Ovary (tissue), 9 donors: ENCODE data around the gene NAALADL2. TPM values are rescaled to one million over a fixed set of nuclear protein-coding genes. Genes with fewer than 3 reads are reported as not detected.

Source experiments
- DNase-seq, 5 donors: peaks; one replicate each; pipeline ENCODE4 v3.0.0-alpha.2; 2019 to 2020
- H3K27ac ChIP-seq, 2 donors: fragments of 200-600 bp; one replicate each; pipeline versions ENCODE4 v1.5.1 to v1.8.0; 2019 to 2022
- H3K27me3 ChIP-seq: fragments of 200-600 bp; one replicate; pipeline ENCODE4 v1.8.0; 2022
- H3K36me3 ChIP-seq: fragments of 200-600 bp; sonication (generic); one replicate; pipeline ENCODE4 v1.5.1; 2019
- H3K4me1 ChIP-seq: one replicate; pipeline ENCODE4 v1.8.1; 2013; ENCODE audit warnings: mild to moderate bottlenecking, moderate library complexity; ENCODE audit not compliant: insufficient read depth
- H3K4me3 ChIP-seq: fragments of 200-600 bp; sonication (generic); one replicate; pipeline ENCODE4 v1.5.1; 2017
- H3K9me3 ChIP-seq, 2 donors: fragments of 200-600 bp in 1 of 2; sonication (generic) in 1 of 2; one replicate each; pipeline versions ENCODE4 v1.5.1 to v1.8.1; 2013 to 2019; ENCODE audit warnings: mild to moderate bottlenecking in 1 of 2, moderate library complexity in 1 of 2
- EP300 ChIP-seq: sonication (generic); formaldehyde crosslinking; IDR thresholded peaks from one replicate; pipeline ENCODE4 v1.6.1; 2017; ENCODE audit warnings: antibody characterized with exemption
- POLR2A ChIP-seq: fragments of 450-650 bp; IDR thresholded peaks from one replicate; pipeline ENCODE4 v1.6.1; 2017; ENCODE audit warnings: antibody characterized with exemption, mild to moderate bottlenecking, moderate library complexity
- WGBS, 3 donors: extraction: QIAGEN DNeasy Blood & Tissue Kit in 1 of 3; methylation state at CpG; one replicate each; pipeline versions ENCODE4 v1.1.5 to v1.1.7; 2013 to 2017; 5-methylcytosine and 5-hydroxymethylcytosine counted together
- intact Hi-C, 4 donors: fragments of 100-400 bp; cut with DNase I; formaldehyde crosslinking; loops; one replicate each; pipeline versions ENCODE4 v1.11.0 to v1.15.1; 2022 to 2023
- polyA plus RNA-seq, 2 donors: library from polyadenylated mRNA; stranded (reverse); fragments of 200-250 nt in 1 of 2; fragments of 350-450 nt in 1 of 2; fragmentation: Illumina TruSeq in 1 of 2; extraction: RNeasy Lipid Tissue Mini Kit (QIAGEN cat#74804) in 1 of 2; gene quantifications; one replicate each; pipeline ENCODE4 v1.2.3, GENCODE V29; 2013 to 2014
- total RNA-seq, 7 donors: library from RNA; depleted of rRNA in 2 of 7; stranded (reverse); fragments of >200 nt in 2 of 7; fragmentation: NEBNext Ultra II Directional in 3 of 7; extraction: Animal tissue kit (Norgen Biotek cat#: 25700) in 3 of 7; gene quantifications; one replicate each; pipeline versions ENCODE4 v1.1.0 to v1.2.4, GENCODE V29; 2016 to 2023
- TF ChIP-seq, protein P1 (sequence below), 3 donors: fragments of 450-650 bp in 2 of 3; fragments of 200-600 bp in 1 of 3; IDR thresholded peaks; one replicate each; pipeline versions ENCODE4 v1.5.1 to v1.8.0; 2016 to 2022; ENCODE audit warnings: antibody characterized with exemption in 3 of 3, mild to moderate bottlenecking in 1 of 3
- donor health status: DM: no; HTN: no; CAD: no; lungs with moderate emphysema.
- donor health status: DM: no; HTN: no; CAD: no.
- donor health status: Bipolar disorder and iron deficiency.
- donor health status: DM: yes; HTN: yes; CAD: no.
- donor health status: DM: no; HTN: no; CAD: no.
- donor health status: DM: yes; HTN: yes; CAD: no.

The NAALADL2 gene
- total and polyA plus RNA-seq, 9 donors: 2.3 to 29.3 (median 15.2) TPM

DNA sequence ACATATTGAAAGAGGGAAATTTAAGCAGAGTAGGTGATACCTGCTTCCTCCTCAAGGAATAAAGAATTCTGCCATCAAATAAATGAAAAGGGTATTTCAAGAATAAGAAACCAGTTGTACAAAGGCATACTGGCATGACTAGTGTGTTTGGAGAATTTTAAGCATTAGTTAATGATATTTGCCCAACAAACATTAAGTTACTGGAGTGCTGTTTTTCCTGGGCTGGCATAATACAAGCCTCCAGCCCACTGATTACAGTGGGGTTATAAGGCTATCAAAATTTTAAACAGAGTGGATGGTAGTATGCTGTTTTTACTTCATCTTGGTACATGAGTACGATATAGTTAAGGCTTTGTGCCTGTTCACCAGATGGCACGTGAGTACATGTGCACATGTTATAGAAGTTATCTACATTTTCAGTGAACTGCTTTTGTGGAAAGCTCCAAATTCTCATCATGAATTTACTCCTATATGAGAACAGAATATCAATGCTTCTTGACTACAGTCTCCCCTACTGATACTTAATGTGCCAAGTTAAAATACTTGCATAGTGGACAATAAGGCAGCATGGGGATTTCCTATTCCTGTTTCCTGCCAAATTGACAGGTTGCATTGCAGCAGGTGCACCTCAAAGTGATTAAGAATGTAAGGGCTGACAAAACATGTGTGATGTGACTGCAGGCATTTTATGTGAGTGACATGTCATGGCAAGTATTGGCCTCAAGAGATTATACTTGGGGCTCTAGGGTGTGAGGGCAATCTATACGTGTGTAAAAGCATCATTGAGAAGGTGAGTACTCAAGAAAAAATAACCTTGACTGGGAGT, 14.9 kb downstream of the NAALADL2 start:
- intact Hi-C loops: no loop called here
- no peaks in the 10 kb centered on the region for H3K9me3 ChIP-seq
- no peak overlapping the region for H3K27ac ChIP-seq

DNA sequence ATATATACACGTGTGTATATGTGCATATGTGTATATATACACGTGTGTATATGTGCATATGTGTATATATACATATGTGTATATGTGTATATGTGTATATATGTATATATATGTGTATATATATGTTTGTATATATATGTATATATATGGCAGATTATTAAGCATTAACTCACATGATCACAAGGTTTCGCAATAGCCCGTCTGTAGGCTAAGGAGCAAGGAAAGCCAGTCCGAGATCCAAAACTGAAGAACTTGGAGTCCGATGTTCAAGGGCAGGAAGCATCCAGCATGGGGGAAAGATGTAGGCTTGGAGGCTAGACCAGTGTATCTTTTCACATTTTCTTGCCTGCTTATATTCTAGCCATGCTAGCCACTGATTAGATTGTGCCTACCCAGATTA, 23.7 kb downstream of the NAALADL2 start:
- WGBS, 3 donors: 93 to 95% (median 93%) methylated on average over 6 of the region's 6 CpGs

More for the DNA sequence above, 14.9 kb downstream of the NAALADL2 start:
- no peak overlapping the region for H3K4me3 ChIP-seq
- H3K36me3 ChIP-seq: no peaks in the 10 kb centered on the region
- DNase-seq: no peak
- WGBS, 3 donors: 90 to 91% (median 91%) methylated on average over 3 of the region's 3 CpGs
- H3K4me1 ChIP-seq: no peaks in the 10 kb centered on the region
- TF ChIP-seq, protein P1, sequence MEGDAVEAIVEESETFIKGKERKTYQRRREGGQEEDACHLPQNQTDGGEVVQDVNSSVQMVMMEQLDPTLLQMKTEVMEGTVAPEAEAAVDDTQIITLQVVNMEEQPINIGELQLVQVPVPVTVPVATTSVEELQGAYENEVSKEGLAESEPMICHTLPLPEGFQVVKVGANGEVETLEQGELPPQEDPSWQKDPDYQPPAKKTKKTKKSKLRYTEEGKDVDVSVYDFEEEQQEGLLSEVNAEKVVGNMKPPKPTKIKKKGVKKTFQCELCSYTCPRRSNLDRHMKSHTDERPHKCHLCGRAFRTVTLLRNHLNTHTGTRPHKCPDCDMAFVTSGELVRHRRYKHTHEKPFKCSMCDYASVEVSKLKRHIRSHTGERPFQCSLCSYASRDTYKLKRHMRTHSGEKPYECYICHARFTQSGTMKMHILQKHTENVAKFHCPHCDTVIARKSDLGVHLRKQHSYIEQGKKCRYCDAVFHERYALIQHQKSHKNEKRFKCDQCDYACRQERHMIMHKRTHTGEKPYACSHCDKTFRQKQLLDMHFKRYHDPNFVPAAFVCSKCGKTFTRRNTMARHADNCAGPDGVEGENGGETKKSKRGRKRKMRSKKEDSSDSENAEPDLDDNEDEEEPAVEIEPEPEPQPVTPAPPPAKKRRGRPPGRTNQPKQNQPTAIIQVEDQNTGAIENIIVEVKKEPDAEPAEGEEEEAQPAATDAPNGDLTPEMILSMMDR (IDR thresholded peaks at IDR 0.05): no peak
- TF ChIP-seq POLR2A (no peak), EP300 (no peak)
- H3K27me3 ChIP-seq: no peaks in the 10 kb centered on the region

DNA sequence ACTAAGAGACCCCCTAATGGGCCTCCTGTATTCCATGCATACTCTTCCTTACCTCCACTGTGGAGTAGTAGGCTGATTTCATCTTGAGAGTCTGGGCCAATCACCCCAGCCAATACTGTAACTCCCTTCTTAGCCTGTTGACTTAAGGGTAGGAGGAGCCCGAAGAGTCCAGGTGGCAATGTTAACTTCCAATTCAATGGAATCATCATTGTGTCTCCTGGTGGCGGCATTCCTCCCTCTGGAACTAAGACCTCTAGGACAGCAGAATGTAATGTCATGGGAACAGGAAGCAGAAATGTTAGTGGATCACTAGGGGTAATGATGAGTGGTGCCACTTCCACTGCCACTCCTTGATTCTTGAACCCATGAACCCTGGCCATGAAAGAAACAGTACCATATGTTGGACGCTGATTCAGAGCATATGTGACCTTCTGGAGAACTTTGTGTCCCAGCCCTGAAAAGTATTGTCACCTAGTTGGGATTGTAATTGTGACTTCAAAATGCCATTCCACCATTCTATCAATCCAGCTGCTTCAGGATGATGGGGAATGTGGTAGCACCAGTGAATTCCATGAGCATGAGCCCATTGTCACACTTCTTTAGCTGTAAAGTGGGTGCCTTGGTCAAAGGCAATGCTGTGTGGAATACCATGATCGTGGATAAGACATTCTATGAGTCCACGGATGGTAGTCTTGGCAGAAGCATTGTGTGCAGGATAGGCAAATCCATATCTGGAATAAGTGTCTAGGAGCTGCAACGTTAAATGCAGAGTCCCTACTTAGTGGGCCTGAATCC, 24.9 kb downstream of the NAALADL2 start:
- H3K4me1 ChIP-seq: no peaks in the 10 kb centered on the region
- no peak for DNase-seq
- WGBS, 3 donors: 94 to 96% (median 96%) methylated on average over 6 of the region's 6 CpGs
- H3K36me3 ChIP-seq: no peaks in the 10 kb centered on the region
- intact Hi-C loops: no loop called here
- TF ChIP-seq, protein P1 (IDR thresholded peaks at IDR 0.05): no peak
- TF ChIP-seq POLR2A: no peak
- H3K27me3 ChIP-seq: no peaks in the 10 kb centered on the region
- H3K27ac ChIP-seq: no peak overlapping the region
- H3K9me3 ChIP-seq: no peaks in the 10 kb centered on the region
- H3K4me3 ChIP-seq: no peak overlapping the region

More for the DNA sequence above, 23.7 kb downstream of the NAALADL2 start:
- TF ChIP-seq EP300: no peak
- TF ChIP-seq, protein P1 (IDR thresholded peaks at IDR 0.05): no peak
- no peak for TF ChIP-seq POLR2A
- H3K27me3 ChIP-seq: no peaks in the 10 kb centered on the region
- DNase-seq: no peak
- no peaks in the 10 kb centered on the region for H3K36me3 ChIP-seq
- no peak overlapping the region for H3K27ac ChIP-seq
- no peak overlapping the region for H3K4me3 ChIP-seq
- no peaks in the 10 kb centered on the region for H3K4me1 ChIP-seq
- no peaks in the 10 kb centered on the region for H3K9me3 ChIP-seq
- intact Hi-C loops: no loop called here

DNA sequence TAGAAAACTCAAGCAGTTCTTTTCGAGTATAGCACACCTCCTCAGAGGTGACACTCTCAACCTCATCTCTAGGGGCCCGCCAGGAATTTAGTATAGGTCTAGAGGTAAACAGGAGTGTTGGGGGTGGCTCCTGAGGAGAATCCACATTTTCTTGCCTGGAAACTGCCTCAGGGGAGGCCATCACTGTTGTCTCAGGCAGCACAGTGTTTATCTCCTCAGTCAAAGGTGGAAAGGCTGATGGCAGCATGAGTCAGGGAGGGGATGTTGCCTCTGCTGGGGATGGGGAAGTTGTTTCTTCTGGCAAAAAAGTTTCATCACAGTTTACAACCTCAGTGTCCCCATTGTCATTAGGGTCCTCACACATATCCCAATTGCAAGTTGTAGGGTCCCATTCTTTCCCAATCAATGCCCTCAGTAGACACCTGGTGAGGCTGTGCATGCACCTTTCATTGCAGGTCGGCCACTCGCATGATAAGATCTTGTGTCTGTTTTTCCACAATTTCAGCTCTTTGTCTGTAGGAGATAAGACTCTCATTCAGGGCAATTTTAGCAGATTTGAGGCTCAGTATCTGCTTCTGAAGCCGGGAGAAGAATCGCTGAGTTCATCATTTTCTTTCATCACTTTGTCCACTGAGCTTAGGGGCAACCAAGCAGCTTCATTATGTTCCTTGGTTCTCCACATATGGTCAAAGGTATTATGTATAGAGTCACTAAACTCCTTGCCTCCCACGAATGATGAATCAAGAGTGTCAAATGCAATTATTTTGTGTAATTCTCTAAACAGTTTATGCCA, 25.8 kb downstream of the NAALADL2 start:
- Histone ChIP-seq H3K4me3 (no peak overlapping the region), H3K36me3 (no peaks in the 10 kb centered on the region), H3K4me1 (no peaks in the 10 kb centered on the region), H3K9me3 (no peaks in the 10 kb centered on the region), H3K27me3 (no peaks in the 10 kb centered on the region), H3K27ac (no peak overlapping the region)
- WGBS, 3 donors: 92 to 93% (median 92%) methylated on average over 7 of the region's 7 CpGs
- no peak for TF ChIP-seq EP300
- TF ChIP-seq POLR2A: no peak
- TF ChIP-seq, protein P1 (IDR thresholded peaks at IDR 0.05): no peak
- no peak for DNase-seq
- intact Hi-C loops: no loop called here
